Colonic mucosa (tissue), 4 donors: ENCODE results near the gene AGMAT. TPM values are rescaled to one million over a fixed set of nuclear protein-coding genes. Genes with fewer than 3 reads are reported as not detected.

ENCODE experiments used
- DNase-seq: peaks from one replicate; pipeline ENCODE4 v3.0.0-alpha.2; 2020
- H3K27ac ChIP-seq: fragments of 200-600 bp; one replicate; pipeline ENCODE4 v1.8.0; 2021
- H3K27me3 ChIP-seq: fragments of 200-600 bp; one replicate; pipeline ENCODE4 v1.8.0; 2021
- H3K36me3 ChIP-seq: fragments of 200-600 bp; one replicate; pipeline ENCODE4 v1.8.0; 2021
- H3K4me1 ChIP-seq: fragments of 200-600 bp; one replicate; pipeline ENCODE4 v1.8.0; 2021; ENCODE audit warnings: mild to moderate bottlenecking
- H3K4me3 ChIP-seq: fragments of 200-600 bp; one replicate; pipeline ENCODE4 v1.8.0; 2021
- H3K9ac ChIP-seq, 2 donors: one replicate each; pipeline ENCODE4 v1.7.0; 2013; ENCODE audit warnings: control low read depth in 2 of 2, low read depth in 2 of 2, low read length in 2 of 2
- H3K9me3 ChIP-seq: fragments of 200-600 bp; one replicate; pipeline ENCODE4 v1.8.0; 2021
- CTCF ChIP-seq: fragments of 200-600 bp; IDR thresholded peaks from one replicate; pipeline ENCODE4 v1.8.0; 2022; ENCODE audit warnings: antibody characterized with exemption, mild to moderate bottlenecking
- intact Hi-C: fragments of 100-400 bp; cut with DNase I; formaldehyde crosslinking; loops from one replicate; pipeline ENCODE4 v1.14.1; 2022
- total RNA-seq, 2 donors: library from RNA; stranded (reverse); fragmentation: NEBNext Ultra II Directional in 1 of 2; extraction: Animal tissue kit (Norgen Biotek cat#: 25700) in 1 of 2; gene quantifications; one replicate each; pipeline ENCODE4 v1.2.1, GENCODE V29; 2021
- donor health status: healthy.
- donor health status: DM: no; HTN: no; CAD: no.
- donor health status: DM: no; HTN: no; CAD: no.

Gene AGMAT
- total RNA-seq, 2 donors from 2014 or later, result 21.6 to 54.2 TPM

DNA sequence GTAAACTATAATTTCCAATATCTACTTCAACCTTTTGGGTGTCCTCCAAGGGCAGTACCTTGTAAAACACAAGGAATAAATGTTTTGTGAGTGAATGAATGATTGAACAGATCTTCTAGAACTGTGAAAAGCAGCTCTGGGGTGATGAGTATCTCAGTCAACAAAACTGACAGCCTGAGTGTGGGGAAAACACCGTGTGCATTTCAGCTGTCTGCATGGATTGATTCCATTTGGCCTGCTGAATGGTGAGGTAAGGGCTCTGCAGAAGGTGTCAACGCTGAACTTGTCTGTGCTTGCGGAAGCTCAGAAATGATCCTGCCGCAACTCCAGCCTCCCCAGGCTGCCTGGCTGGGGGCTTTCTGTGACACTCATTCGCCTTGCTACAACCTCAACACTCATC is 7.4 kb upstream of the AGMAT start:
- no peak for TF ChIP-seq CTCF
- Histone ChIP-seq H3K9me3 (no peaks in the 10 kb centered on the region), H3K27me3 (no peaks in the 10 kb centered on the region), H3K36me3 (no peaks in the 10 kb centered on the region), H3K9ac (no peak overlapping the region), H3K4me3 (no peak overlapping the region), H3K27ac (no peak overlapping the region), H3K4me1 (no peaks in the 10 kb centered on the region)
- intact Hi-C loops, result no loop called here
- no peak for DNase-seq

- Histone ChIP-seq H3K9ac (no peak overlapping the region), H3K27ac (no peak overlapping the region), H3K4me3 (no peak overlapping the region), H3K27me3 (no peaks in the 10 kb centered on the region), H3K9me3 (no peaks in the 10 kb centered on the region), H3K4me1 (peaks cover 4% of the 10 kb centered on the region), H3K36me3 (no peaks in the 10 kb centered on the region)
- TF ChIP-seq CTCF, result no peak
- intact Hi-C loops, result no loop called here
- no peak for DNase-seq
Observed at GRCh38 chr1:15583016-15583706, 1.7 kb downstream of the AGMAT start.

GRCh38 chr1:15579683-15580047 is 5.2 kb downstream of the AGMAT start:
- H3K9ac ChIP-seq, result no peak overlapping the region
- H3K27ac ChIP-seq, result peak overlapping the region; percentile 11
- no peaks in the 10 kb centered on the region for H3K4me1 ChIP-seq
- H3K36me3 ChIP-seq, result no peaks in the 10 kb centered on the region
- DNase-seq, result no peak
- H3K4me3 ChIP-seq, result no peak overlapping the region
- H3K9me3 ChIP-seq, result no peaks in the 10 kb centered on the region
- TF ChIP-seq CTCF, result no peak
- intact Hi-C loops, result no loop called here
- H3K27me3 ChIP-seq, result no peaks in the 10 kb centered on the region

GRCh38 chr1:15578921-15579682 is 5.7 kb downstream of the AGMAT start:
- no peak overlapping the region for H3K9ac ChIP-seq
- no peak overlapping the region for H3K4me3 ChIP-seq
- no peaks in the 10 kb centered on the region for H3K36me3 ChIP-seq
- H3K4me1 ChIP-seq, result no peaks in the 10 kb centered on the region
- no peaks in the 10 kb centered on the region for H3K27me3 ChIP-seq
- TF ChIP-seq CTCF, result no peak
- DNase-seq, result no peak
- peak overlapping the region; percentile 11 for H3K27ac ChIP-seq
- intact Hi-C loops, result no loop called here
- H3K9me3 ChIP-seq, result no peaks in the 10 kb centered on the region

GRCh38 chr1:15577691-15578090 is 7.2 kb downstream of the AGMAT start:
- Histone ChIP-seq H3K27ac (no peak overlapping the region), H3K9ac (no peak overlapping the region), H3K36me3 (no peaks in the 10 kb centered on the region), H3K27me3 (no peaks in the 10 kb centered on the region), H3K4me1 (no peaks in the 10 kb centered on the region), H3K4me3 (no peak overlapping the region), H3K9me3 (no peaks in the 10 kb centered on the region)
- no peak for TF ChIP-seq CTCF
- DNase-seq, result no peak
- intact Hi-C loops, result no loop called here
